Gastrocnemius medialis (tissue), 4 donors: ENCODE measurements around the gene SLC25A47. TPM values are rescaled to one million over a fixed set of nuclear protein-coding genes. Genes with fewer than 3 reads are reported as not detected.

Source experiments
- ATAC-seq, 2 donors: fragments of 150-250 bp; one replicate each; pipeline ENCODE4 v1.9.1; 2016
- DNase-seq, 2 donors: peaks; one replicate each; pipeline ENCODE4 v3.0.0-alpha.2; 2019
- H3K27ac ChIP-seq, 4 donors: fragments of 200-600 bp; sonication (generic); 1 replicate in 1 of 4; 2 replicates in 3 of 4; pipeline ENCODE4 v1.5.1; 2016 to 2018; ENCODE audit warnings: mild to moderate bottlenecking in 2 of 4, moderate library complexity in 1 of 4
- H3K27me3 ChIP-seq, 3 donors: fragments of 200-600 bp; sonication (generic) in 2 of 3; 1 replicate in 1 of 3; 2 replicates in 2 of 3; pipeline versions ENCODE4 v1.5.1 to v1.6.0; 2016 to 2019; ENCODE audit warnings: mild to moderate bottlenecking in 1 of 3, moderate library complexity in 1 of 3
- H3K36me3 ChIP-seq, 2 donors: fragments of 200-600 bp; sonication (generic) in 1 of 2; one replicate each; pipeline ENCODE4 v1.5.1; 2017 to 2018
- H3K4me1 ChIP-seq, 2 donors: fragments of 200-600 bp; sonication (generic) in 1 of 2; one replicate each; pipeline ENCODE4 v1.5.1; 2016 to 2017; ENCODE audit warnings: mild to moderate bottlenecking in 2 of 2
- H3K4me3 ChIP-seq, 4 donors: fragments of 200-600 bp; sonication (generic) in 3 of 4; 1 replicate in 1 of 4; 2 replicates in 3 of 4; pipeline ENCODE4 v1.5.1; 2016 to 2019; ENCODE audit warnings: mild to moderate bottlenecking in 2 of 4
- H3K9me3 ChIP-seq, 3 donors: fragments of 200-600 bp; sonication (generic) in 2 of 3; 1 replicate in 1 of 3; 2 replicates in 2 of 3; pipeline ENCODE4 v1.5.1; 2016 to 2019
- POLR2A ChIP-seq, 2 donors: fragments of 450-650 bp; IDR thresholded peaks; one replicate each; pipeline ENCODE4 v1.6.1; 2017; ENCODE audit warnings: antibody characterized with exemption in 2 of 2, mild to moderate bottlenecking in 2 of 2, moderate library complexity in 2 of 2
- in situ Hi-C, 4 donors: fragments of 200-750 bp; cut with MboI; loops; one replicate each; pipeline versions ENCODE4 v1.15.0 to v1.8.0; 2017; ENCODE audit warnings: low sequenced_read_pairs in 4 of 4
- intact Hi-C: fragments of 100-400 bp; cut with DNase I; formaldehyde crosslinking; loops from one replicate; pipeline ENCODE4 v1.15.1; 2023; ENCODE audit warnings: low total_unique reads
- total RNA-seq, 4 donors: library from RNA; depleted of rRNA; stranded (reverse); fragments of >200 nt; gene quantifications; one replicate each; pipeline versions ENCODE4 v1.1.0 to v1.2.3, GENCODE V29; 2016
- TF ChIP-seq, protein P1 (sequence below), 5 experiments: fragments of 450-650 bp in 3 of 5; fragments of 200-600 bp in 2 of 5; sonication (generic) in 2 of 5; IDR thresholded peaks in 4 of 5; conservative IDR thresholded peaks in 1 of 5; 1 replicate in 4 of 5; 2 replicates in 1 of 5; pipeline ENCODE4 v1.5.1; 2016 to 2019; ENCODE audit warnings: antibody characterized with exemption in 5 of 5, mild to moderate bottlenecking in 3 of 5, moderate library complexity in 3 of 5

SLC25A47 gene
- total RNA-seq, 4 donors from 2014 or later: 0.46 to 1.3 TPM; not detected in 2

DNA sequence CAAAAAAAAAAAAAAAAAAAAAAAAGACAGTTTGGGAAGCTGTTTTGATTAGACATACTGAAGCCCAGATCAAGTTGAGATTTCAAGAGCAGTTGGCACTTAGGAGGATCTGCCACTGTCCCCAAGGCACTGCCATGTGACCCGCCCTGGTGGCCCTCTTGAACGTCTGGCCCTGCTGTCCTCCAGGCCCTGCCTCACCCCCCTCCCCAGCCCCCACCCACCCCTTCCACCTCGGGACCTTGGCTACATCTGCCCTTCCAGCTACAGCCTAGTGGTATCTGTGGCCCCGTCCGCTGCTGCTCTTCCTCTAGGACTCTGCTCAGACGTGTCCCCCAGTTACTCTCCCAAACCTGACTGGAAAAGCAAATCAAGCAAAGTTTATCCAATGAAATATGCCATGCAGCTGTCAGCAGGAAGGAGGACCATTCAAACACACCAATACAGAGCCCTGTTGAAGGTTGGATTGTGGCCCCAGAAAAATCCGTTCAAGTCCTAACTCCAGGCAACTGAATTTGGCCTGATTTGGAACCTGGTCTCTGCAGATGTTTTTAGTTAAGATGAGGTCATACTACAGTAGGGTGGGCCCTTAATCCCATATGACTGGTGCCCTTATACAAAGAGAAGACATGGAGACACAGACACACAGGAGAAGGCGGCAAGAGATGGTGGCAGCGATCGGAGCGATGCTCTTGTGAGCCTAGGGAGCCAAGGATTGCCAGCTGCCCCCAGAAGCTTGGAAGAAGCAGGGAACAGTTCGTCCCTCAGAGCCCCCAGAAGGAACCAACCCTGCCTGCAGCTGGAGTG is 34.6 kb upstream of the SLC25A47 start:
- DNase-seq: no peak
- in situ Hi-C loops: no loop called here
- H3K27ac ChIP-seq: peak overlapping the region in 1 of 4 donors; percentile 33
- no peak for ATAC-seq
- intact Hi-C loops: loop anchor here (5.0 kb wide), 2 partner anchors 46 to 89 kb away; partner anchors contain the start of gene WDR25
- no peak overlapping the region for H3K4me3 ChIP-seq
- TF ChIP-seq, protein P1, sequence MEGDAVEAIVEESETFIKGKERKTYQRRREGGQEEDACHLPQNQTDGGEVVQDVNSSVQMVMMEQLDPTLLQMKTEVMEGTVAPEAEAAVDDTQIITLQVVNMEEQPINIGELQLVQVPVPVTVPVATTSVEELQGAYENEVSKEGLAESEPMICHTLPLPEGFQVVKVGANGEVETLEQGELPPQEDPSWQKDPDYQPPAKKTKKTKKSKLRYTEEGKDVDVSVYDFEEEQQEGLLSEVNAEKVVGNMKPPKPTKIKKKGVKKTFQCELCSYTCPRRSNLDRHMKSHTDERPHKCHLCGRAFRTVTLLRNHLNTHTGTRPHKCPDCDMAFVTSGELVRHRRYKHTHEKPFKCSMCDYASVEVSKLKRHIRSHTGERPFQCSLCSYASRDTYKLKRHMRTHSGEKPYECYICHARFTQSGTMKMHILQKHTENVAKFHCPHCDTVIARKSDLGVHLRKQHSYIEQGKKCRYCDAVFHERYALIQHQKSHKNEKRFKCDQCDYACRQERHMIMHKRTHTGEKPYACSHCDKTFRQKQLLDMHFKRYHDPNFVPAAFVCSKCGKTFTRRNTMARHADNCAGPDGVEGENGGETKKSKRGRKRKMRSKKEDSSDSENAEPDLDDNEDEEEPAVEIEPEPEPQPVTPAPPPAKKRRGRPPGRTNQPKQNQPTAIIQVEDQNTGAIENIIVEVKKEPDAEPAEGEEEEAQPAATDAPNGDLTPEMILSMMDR (IDR thresholded peaks at IDR 0.05 in 4 of 5, conservative IDR thresholded peaks at IDR 0.05 in 1 of 5): no peak
- H3K36me3 ChIP-seq: no peaks in the 10 kb centered on the region
- peaks cover 21 to 25% of the 10 kb centered on the region in 2 donors for H3K4me1 ChIP-seq
- no peaks in the 10 kb centered on the region for H3K27me3 ChIP-seq
- H3K9me3 ChIP-seq: no peaks in the 10 kb centered on the region

DNA sequence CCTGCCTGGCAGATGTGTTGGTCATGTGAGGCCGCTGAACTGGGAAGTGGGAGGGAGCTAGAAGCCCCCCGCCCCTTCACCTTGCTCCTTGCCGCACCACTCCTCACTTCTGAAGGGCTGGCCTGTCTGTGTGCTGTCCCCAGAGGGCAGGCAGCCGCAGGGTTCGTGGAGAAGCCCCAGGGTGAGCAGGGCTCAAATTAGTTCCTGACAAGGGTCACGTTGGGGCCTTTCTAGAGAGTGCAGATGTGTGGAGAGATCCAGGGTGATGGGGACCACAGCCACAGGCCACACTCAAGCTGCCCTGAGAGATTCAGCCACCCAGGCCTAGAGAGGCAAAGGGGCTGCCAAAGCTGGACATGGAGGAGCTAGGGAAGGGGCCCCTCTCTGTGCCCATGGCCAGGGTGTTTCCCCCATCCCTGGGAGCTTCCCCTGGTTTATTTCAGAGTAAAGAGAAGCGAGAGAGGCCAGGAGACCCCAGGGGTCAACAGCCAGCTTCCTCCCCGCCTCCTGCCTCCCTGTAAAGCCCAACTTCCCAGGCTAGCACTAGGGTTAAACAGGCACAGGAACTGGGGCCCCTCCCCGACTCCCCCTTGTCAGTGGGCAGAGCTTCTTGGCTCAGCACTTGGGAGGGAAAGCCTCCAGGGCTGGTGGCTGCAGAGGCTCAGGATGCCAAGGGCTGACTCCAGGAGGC is 33.1 kb upstream of the SLC25A47 start:
- H3K27me3 ChIP-seq: no peaks in the 10 kb centered on the region
- ATAC-seq (no peak), DNase-seq (no peak)
- peaks cover 23 to 27% of the 10 kb centered on the region in 2 donors for H3K4me1 ChIP-seq
- H3K4me3 ChIP-seq: no peak overlapping the region
- no peak overlapping the region for H3K27ac ChIP-seq
- TF ChIP-seq, protein P1 (IDR thresholded peaks at IDR 0.05 in 4 of 5, conservative IDR thresholded peaks at IDR 0.05 in 1 of 5): no peak
- TF ChIP-seq POLR2A (IDR thresholded peaks at IDR 0.05): no peak
- no peaks in the 10 kb centered on the region for H3K9me3 ChIP-seq
- intact Hi-C loops: loop anchor here (5.0 kb wide), 2 partner anchors 48 to 87 kb away; partner anchors contain the start of gene WDR25
- in situ Hi-C loops: no loop called here
- H3K36me3 ChIP-seq: no peaks in the 10 kb centered on the region

DNA sequence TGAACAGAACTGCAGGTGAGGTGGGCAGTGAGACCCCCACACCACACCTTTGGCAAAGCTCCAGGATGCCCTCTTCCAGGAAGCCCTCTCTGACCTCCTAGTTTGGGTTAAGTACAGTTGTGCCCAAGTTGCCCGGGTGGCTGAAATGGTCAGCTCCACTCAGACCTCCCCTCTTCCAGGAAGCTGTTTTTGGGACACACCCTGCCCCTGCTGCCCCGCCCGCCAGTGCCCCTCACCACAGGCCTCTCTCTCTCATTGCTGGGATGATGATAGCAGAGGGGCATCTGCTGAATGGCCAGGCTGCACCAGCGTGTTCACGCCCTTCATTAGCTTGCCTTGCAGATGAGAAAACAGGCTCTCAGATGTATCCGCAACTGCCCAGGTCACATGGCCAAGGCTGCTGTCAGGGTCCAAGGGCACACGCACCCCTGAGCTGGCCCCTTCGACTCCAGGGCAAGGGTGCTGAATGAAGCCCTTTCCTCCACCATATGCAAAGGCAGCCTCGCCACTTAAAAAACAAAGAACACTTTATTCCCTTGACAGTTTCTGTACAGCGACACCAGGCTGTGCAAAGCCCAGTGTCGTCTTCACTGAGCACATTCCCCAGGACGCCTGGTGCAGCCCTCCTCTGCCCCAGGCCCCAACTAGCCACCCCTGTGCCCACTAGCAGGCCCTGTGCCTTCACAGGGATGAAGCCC is 32.4 kb upstream of the SLC25A47 start:
- TF ChIP-seq, protein P1 (IDR thresholded peaks at IDR 0.05 in 4 of 5, conservative IDR thresholded peaks at IDR 0.05 in 1 of 5): no peak
- no peak for TF ChIP-seq POLR2A (IDR thresholded peaks at IDR 0.05)
- in situ Hi-C loops: no loop called here
- ATAC-seq: no peak
- intact Hi-C loops: no loop called here
- DNase-seq: no peak
- Histone ChIP-seq H3K27ac (no peak overlapping the region), H3K36me3 (no peaks in the 10 kb centered on the region), H3K4me3 (no peak overlapping the region), H3K9me3 (no peaks in the 10 kb centered on the region), H3K27me3 (no peaks in the 10 kb centered on the region), H3K4me1 (peaks cover 23 to 25% of the 10 kb centered on the region in 2 donors)

DNA sequence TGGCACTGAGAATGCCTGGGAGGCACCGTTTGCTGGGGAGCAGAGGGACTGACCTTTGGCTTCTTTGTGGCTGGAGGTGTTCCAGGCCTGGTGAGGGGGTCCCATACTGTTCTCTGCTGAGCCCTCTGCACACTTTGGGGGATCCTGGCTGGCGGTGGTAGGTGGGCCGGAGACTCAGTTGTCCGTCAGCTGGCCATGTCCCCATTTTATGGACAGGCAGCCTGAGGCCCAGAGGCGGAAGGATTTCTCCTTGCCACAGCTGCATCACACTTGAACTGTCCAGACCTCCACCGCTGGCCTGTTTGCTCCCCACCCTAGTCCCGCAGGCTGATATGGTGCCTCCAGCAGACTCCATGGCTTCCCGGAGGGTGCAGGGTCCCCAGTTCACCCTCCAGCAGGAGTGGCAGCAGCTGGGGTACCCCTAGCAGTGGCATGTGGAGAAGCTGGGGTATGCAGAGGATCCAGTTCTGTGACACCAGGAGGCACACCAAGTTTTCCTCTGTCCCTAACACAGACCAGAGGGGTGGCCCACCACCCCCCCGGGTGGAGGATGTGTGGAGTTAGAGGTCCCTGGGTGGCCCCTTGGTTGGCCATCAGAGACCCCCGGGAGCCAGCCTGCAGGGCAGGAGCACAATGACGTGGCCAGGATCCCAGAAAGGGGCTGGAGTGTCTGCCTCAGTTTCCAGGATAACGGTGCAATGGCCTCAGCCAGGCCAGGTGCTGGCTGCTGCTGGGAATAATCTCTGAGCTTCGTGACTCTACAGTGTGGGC is 31.6 kb upstream of the SLC25A47 start:
- intact Hi-C loops (no loop called here), in situ Hi-C loops (no loop called here)
- Histone ChIP-seq H3K4me3 (no peak overlapping the region), H3K27me3 (no peaks in the 10 kb centered on the region), H3K4me1 (peaks cover 19 to 22% of the 10 kb centered on the region in 2 donors), H3K9me3 (no peaks in the 10 kb centered on the region), H3K27ac (no peak overlapping the region), H3K36me3 (no peaks in the 10 kb centered on the region)
- TF ChIP-seq, protein P1 (IDR thresholded peaks at IDR 0.05 in 4 of 5, conservative IDR thresholded peaks at IDR 0.05 in 1 of 5): no peak
- TF ChIP-seq POLR2A (IDR thresholded peaks at IDR 0.05): no peak
- ATAC-seq (no peak), DNase-seq (no peak)
